DMS153 treated with DMSO at 0.1 percent for 48 hours (cell line): ENCODE results near the gene TMA7.

ENCODE experiments used
- DNase-seq: peaks from one replicate; lab custom pipeline; 2025; ENCODE audit not compliant: unreplicated experiment; lab: John Stamatoyannopoulos, UW

The TMA7 gene

GRCh38 chr3:48422681-48423080 lies 17.4 kb upstream of the TMA7 start:
- DNase-seq, result no peak

DNA sequence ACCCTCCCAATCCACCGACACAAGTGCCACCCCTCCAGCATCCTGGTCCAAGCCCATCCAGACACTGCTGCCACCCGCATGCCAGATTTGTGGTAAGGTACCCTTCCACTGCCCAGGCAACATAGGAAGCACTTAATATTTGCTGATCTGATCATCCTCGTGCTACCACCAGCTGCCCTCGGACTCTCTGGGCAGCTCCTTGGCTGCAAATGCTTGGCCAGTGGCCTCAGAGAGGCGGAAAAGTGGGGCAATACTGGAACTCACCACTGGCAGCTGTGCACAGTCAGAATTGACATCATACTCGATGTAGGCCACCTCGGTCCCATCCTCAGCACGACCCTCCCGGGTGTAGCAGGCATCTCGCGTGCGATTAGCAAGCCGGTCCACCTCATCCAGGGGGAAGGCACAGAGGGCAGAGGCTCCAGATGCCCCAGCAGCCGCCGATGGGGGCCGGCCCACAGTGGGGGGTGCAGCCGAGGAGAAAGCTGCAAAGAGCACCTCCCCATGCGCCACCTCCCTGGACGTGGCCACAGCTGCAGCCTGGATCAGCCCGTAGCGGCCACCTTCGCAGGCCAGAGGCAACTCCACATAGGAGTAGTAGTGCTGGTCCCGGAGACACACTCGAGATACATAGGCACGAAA lies 16.7 kb upstream of the TMA7 start:
- no peak for DNase-seq

DNA sequence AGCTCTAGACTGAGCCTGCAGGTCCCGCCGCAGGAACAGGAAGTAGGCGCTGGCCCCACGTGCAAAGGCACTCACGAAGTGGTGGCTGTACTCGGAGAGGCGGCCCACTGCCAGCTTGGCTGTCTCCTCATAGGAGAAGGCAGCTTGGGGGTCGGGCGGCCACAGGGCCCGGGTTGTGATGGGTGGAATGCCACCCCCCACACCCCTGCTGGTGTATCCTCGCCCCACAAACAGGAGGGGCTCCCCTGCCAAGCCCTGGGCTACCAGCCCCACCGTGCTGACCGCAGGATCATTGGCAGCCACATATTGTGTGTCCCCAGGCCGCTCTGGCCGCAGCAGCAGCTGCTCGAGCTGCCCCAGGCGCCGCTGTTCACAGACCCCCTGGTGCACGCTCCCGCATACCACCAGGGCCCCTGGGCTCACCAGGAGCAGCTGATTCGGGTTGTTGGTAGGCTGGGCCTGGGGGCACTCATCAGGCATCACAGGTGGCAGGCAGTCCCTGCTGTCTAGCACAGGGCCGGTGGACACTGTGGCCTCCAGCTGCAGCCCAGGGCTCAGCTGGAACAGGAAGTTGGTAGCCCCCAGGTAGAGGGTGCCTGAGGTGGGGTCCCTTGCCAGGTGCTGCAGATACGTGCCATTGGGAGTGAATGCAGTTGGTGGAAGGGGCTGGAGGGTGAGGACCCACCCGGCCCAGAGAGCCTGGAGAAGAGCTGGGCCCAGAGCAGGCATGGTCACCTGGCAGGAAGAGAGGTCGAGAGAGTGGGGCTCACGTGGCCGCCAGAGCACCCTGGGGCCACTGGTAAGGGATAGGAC lies 16.0 kb upstream of the TMA7 start:
- DNase-seq, result no peak

DNA sequence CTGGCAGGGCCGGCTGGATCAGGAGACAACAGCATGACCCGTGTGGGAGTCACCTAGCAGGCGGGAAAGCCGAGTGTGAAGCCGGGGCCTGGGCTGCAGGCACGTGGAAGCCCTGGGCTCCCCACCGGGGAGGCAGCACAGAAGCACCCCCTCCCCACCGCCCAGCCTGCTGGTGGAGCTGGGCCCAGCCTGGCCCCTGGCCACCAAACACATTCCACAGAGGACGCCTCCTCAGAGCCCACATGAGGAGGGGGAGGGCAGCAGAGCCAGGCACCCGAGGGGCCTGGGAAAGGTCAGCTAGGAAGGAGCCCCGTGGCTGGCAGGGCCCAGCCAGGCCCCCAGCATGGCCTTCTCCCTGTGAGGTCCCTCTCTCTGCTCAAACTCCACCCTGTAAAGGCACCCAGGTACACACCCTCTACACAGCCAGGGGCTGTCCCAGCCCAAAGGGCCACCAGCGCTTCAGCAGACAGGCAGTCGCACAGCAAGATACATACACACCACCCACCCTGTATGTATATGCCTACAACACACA lies 14.7 kb upstream of the TMA7 start:
- no peak for DNase-seq

DNA sequence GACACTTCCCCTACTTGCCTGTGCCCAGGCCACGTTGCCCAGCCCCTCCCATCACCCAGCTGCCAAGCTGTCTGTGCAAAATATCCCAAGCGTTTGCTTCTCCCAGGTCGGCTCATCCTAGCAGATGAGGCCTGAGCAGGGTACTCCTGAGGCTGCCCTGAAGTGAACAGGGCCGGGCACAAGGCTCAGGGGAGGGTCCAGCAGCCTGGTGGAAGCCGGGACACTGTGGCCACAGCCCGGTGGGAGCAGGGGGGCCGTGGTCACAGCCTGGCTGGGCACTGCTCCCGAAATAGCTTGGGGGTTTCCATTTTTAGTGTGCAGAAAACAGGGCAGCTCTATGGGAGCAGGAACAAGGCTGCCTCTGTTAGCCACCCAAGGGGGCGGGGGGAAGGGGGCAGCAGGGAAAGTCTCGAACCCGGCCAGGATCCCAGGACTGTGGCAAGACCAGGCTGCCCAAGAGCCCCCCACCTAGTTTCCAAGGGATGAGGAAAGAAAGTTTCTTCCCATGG lies 13.6 kb upstream of the TMA7 start:
- no peak for DNase-seq

DNA sequence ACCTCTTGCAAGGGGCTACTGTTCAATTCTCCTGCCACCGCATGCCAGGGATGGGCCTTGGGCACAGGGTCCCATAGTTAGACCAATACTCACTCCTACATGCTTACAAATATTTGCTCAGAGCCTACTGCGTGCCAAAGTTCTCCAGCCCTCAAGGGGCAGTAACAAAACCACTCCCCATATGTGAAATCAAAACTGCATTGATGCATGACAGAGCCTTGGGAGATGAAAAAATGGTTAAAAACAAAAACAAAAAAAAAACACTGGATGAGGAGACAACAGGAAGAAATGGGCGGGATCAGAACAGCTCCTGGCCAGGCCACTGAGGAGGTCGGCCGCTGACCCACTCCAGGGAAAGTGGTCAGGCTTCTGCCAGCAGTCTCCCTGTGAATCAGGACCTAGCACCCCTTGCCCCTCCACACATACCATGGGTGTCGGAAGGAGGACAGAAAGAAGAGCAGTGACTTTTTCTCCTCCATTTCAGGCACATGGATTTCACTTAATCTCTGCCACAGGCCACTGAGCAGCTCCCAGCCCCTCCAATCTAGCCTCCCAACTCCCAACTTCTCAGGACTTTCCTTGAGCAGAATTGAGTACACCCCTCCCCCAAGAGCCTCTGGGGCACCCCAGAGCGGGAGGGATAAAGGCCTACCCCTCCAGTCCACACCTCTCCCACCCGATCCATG lies 13.0 kb upstream of the TMA7 start:
- no peak for DNase-seq

DNA sequence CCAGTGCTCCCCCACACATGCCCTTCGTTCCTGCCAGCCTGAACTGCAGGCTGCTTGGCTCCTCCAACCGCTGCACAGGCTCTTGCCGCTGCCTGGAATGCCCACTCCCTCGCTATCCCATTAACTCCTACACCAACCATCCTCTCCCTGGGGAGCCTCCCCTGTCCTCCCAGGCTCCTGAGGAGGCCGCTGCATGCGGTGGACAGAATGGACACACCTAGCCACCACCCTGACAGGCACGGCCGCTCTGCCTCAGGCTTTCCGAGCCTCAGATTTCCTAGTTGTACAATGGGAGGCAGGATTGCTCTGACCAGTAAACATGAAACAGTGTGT lies 12.5 kb upstream of the TMA7 start:
- DNase-seq, result no peak

GRCh38 chr3:48428088-48428571 lies 11.9 kb upstream of the TMA7 start:
- DNase-seq, result no peak

- DNase-seq, result no peak
These were observed 11.3 kb upstream of the TMA7 start for GRCh38 chr3:48428572-48429316.

DNA sequence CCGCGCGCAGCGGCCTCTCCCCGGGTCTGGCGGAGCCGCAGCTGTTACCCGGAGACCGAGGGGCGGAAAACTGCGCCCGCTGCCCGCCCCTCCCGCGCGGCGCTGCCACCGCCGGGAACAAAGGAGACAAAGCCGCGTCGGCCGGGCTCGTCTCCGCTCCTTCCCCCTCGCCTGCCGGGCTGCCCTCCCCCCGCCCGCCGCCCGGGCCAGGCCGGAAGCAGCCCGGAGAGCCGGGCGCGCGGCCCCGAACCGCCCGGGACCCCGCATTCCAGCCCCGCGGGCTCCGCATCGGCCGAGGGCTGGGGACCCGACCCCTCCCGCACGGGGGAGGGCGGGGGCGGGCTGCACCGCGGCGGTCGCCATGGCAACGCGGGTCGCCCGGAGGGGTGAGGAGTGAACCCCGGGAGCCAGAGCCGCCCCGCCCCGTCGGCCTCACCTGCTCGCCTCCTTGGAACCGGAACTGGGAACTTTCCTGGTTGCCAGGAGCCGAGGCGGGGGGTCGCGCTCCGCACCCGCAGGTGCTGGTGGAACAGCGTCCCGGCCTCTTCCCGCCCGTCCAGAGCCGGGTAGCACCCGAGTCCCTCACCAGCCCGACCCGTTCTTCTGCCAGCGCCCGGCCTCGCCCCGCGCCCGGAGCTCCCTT lies 10.6 kb upstream of the TMA7 start:
- no peak for DNase-seq

DNA sequence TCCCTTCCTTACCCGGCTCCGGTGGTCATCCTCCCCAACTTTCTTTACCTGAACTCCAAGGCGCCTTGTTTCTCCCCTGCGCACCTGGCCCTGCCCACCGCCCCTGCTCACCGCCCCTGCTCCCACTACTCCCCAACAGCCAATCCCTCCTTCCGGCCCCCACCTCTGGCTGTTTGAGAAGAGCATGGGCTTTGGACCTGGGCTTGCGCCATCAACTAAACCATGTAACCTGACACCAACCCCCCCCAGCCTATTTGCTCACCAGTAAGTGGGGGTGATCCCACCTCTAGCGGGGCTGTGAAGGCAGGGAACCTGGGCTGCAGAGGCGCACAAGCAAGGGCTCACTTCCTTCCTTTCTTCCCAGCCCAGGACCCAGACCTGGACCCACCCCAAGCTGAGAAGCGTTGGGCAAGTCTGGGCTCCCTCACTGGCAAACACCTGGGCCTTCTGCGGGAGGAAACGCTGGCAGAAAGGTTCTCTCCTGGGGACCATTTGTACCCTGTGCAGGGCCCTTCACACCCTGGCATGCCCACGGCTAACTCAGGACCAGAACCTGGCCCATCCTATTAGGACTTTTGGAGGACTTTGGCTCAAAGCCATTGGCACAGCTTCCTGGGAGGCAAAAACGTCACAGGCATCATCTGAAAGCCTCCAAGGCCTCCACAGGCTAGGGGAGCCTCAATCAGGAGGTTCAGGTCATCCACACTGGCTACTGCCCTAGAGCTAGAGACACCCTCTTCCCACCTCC lies 9.9 kb upstream of the TMA7 start, which contains the start of gene PLXNB1:
TSS of gene PLXNB1 (minus strand) at position 127 of the 748 bp plus-strand sequence. CDS start 5,475 bp downstream, outside the sequence.
- peak; percentile 7 for DNase-seq

DNA sequence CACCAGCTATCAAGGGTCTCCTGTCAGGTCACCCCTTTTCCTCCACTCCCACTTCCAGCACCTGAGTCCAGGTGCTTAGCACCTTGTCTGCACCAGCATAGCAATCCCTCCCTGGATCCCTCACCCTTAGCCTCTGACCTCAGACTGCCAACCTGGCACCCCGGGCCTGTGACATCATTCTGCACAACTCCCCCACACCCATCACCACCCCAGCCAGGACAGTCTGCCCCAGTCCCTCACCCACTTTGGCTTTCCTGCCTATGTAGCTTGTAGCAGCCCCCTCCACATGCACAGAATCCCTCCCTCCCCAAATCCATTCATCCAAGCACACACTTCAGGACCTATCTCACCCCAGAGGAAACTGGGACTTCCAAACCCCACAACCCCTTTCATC lies 9.4 kb upstream of the TMA7 start:
- DNase-seq, result no peak

GRCh38 chr3:48431224-48432029 lies 8.6 kb upstream of the TMA7 start:
- no peak for DNase-seq

DNA sequence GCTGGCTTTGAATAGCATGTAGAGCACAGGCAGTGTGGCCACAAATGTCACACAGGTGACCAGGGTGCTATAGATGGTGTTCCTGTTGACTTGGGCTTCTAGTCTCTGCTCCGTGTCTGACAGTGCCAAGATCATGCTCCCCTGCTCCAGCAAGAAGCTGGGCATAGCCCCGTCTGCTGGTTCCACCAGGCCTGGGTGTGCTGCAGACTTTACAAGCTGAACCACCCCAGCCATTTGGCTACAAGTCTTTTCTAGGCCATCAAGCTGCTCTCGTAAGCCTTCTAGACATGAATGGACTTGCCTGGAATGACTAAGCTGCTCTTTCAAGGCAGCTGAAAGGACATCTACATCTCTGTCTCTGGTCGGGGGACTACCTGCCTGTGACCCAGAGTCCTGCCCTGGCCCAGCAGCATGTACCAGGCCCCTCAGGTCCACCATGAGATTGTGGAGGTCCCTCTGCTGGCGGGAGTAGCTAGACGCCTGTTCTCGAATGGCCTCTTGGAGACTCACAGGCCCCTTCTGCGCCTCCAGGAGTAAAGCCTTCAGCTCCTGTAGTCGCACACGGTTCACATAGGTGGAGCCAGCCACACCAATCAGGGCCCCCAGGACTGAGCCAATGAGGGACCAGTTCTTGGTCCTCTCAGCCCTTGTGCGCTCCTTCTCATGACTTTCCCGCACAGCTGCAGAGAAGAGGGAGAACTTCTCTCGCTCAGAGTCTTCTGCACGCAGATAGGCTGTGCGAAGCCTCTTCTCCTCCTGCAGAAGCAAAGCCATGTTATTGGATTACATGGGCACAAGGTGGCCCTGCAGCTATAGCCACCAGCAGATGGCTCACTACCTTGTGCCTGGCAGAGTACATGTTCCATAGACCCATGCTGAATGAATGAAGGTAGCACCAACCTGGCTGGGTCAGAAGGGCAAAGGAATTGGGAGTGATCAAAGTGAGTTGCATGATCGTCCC lies 7.4 kb upstream of the TMA7 start:
- DNase-seq, result no peak

DNA sequence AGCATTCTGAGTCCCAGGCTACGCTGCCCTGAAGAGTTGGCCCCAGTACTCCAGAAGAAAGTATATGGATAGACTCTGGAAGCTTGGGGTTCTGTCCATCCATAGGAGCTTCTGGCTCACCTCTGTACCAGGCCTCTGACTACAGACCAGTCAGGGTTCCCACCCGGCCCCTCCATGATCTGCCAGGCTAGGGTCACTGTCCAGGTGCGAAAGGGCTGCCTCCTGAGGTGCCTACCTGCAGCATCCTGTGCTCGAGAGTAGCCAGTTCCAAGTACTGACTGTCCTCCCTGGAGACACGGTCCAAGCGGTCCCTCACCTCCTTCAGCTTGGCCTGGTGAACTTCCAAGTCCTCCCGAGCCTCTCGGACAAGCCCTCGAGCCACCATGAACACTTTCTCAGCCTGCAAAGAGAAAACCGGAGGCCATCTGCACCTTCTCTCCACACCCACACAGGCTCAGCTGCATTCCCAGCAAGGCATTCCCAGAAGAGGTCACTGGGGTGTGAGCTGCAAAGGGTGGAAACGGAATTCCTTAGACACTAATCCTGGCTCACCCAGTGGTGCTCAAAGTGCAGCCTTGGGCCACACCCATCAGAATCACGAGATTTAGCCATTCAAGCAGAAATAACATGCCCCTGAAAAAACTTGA lies 6.5 kb upstream of the TMA7 start:
- DNase-seq, result no peak

DNA sequence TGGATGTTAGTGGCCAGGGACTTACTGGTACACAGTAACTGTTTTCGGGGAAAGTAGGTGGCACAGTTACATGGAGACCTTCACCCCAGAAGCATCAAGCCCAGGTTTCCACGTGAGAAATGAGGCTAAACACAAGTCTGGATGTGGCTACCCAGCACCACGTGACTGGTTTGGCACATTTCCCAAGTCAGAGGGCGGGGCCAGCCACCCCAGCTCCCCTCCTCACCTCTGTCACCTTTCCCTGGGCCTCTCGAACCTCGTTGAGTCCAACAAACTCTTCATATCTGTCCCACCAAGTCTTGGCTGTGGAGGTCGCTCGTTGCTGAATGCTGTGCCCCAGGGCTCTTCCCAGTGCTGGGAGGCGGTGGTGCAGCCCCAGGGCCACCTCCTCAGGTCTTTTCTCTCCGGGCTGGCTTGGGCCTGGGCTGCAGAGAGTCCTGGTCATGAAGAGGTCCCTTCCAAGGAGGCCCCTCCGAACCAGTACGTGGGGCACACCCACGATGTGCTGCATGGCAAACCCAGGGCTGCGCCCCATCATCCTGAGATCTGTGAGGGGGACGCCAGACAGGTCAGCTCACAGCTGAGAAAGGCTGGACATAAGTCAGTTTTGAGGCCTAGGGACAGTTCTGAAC lies 5.3 kb upstream of the TMA7 start:
- no peak for DNase-seq

DNA sequence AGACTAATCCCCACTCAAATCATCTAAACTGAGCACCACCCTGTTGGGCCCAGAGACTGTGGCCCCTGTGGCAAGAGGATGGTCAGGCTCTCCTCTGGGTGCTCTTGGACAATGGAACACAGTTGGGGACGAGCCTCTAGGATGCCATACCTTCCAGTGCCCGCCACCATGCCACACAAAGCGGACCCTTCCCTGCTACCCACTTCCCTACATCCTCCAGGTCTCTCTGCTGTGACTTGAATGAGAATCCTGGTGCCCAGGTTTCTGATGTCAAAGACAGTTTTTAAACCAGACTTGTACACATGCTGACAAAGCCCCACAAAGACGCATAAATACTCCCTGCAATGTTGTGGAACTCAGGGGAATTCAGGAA lies 4.8 kb upstream of the TMA7 start:
- DNase-seq, result no peak
